ENCODE measurements around the gene CPM.
"Not testable (repeated sequence)": the region's sequence is repeated elsewhere in the genome, so short reads cannot be mapped to it uniquely, and the experiment has no call there.

The CPM gene

GRCh38 chr12:68844788-68845695 is 87.9 kb downstream of the CPM start:
- no peak for DNase-seq

GRCh38 chr12:68844318-68844745 is 88.6 kb downstream of the CPM start:
- DNase-seq: no peak

- no peak for DNase-seq
Measured at GRCh38 chr12:68842784-68843567, 90.0 kb downstream of the CPM start.

- no peak for DNase-seq
Measured at GRCh38 chr12:68842123-68842522, 90.8 kb downstream of the CPM start.

GRCh38 chr12:68841717-68842116 is 91.3 kb downstream of the CPM start:
- no peak for DNase-seq

GRCh38 chr12:68841175-68841574 is 91.8 kb downstream of the CPM start:
- DNase-seq: not testable (repeated sequence)

- DNase-seq: no peak
Measured at GRCh38 chr12:68839183-68840147, 93.5 kb downstream of the CPM start.

GRCh38 chr12:68838046-68838886 is 94.7 kb downstream of the CPM start:
- DNase-seq: no peak

GRCh38 chr12:68837215-68837614 is 95.8 kb downstream of the CPM start:
- no peak for DNase-seq

GRCh38 chr12:68835333-68835908 is 97.5 kb downstream of the CPM start:
- DNase-seq: no peak

GRCh38 chr12:68833508-68833907 is 99.5 kb downstream of the CPM start:
- no peak for DNase-seq

GRCh38 chr12:68832504-68832867 is 100.5 kb downstream of the CPM start:
- DNase-seq: no peak

- DNase-seq: no peak
Measured at GRCh38 chr12:68831751-68832503, 101.0 kb downstream of the CPM start.

GRCh38 chr12:68831272-68831671 is 101.7 kb downstream of the CPM start:
- no peak for DNase-seq

- DNase-seq: no peak
Measured at GRCh38 chr12:68828672-68829068, 104.3 kb downstream of the CPM start.

- no peak for DNase-seq
Measured at GRCh38 chr12:68827895-68828671, 104.9 kb downstream of the CPM start.

- DNase-seq: no peak
Measured at GRCh38 chr12:68825569-68826217, 107.3 kb downstream of the CPM start.

GRCh38 chr12:68824597-68825250 is 108.2 kb downstream of the CPM start:
- DNase-seq: no peak

- DNase-seq: no peak
Measured at GRCh38 chr12:68824131-68824530, 108.8 kb downstream of the CPM start.
